WTC11 (cell line): ENCODE data around the gene CLEC3B. TPM values are rescaled to one million over a fixed set of nuclear protein-coding genes. Genes with fewer than 3 reads are reported as not detected.

ENCODE experiments used
- ATAC-seq: fragments of 200-7000 bp; cut with Tn5 transposase; 2 replicates; pipeline ENCODE4 v1.10.0; 2021; ENCODE audit warnings: mild to moderate bottlenecking, moderate library complexity
- CTCF ChIA-PET: fragments of 300-600 bp; sonication (Branson Sonifier 250); formaldehyde crosslinking; loops from one replicate; lab custom pipeline; 2021; ENCODE audit warnings: antibody characterized with exemption; lab: Charles Lee
- POLR2A ChIA-PET: fragments of 350-600 bp; sonication (Branson Sonifier 250); formaldehyde crosslinking; loops from one replicate; lab custom pipeline; 2021; ENCODE audit warnings: antibody characterized with exemption; lab: Charles Lee
- DNase-seq: peaks from one replicate; pipeline ENCODE4 v3.0.0; 2021; ENCODE audit warnings: low spot score
- H3K27ac Mint-ChIP-seq: 2 replicates; pipeline ENCODE4 v1.8.0; 2021; ENCODE audit warnings: mixed read lengths
- H3K27me3 Mint-ChIP-seq: 2 replicates; pipeline ENCODE4 v1.8.0; 2021; ENCODE audit warnings: low read depth, mild to moderate bottlenecking, moderate library complexity, mixed read lengths
- H3K36me3 Mint-ChIP-seq: 2 replicates; pipeline ENCODE4 v1.8.0; 2021; ENCODE audit warnings: mixed read lengths
- H3K4me1 Mint-ChIP-seq: 2 replicates; pipeline ENCODE4 v1.8.0; 2022; ENCODE audit warnings: mixed read lengths
- H3K4me3 Mint-ChIP-seq: 2 replicates; pipeline ENCODE4 v1.8.0; 2021; ENCODE audit warnings: mild to moderate bottlenecking, moderate library complexity, mixed read lengths
- H3K9me3 Mint-ChIP-seq: 2 replicates; pipeline ENCODE4 v1.8.0; 2021; ENCODE audit warnings: mixed read lengths
- ELF4 ChIP-seq: sonication (generic); formaldehyde crosslinking; IDR thresholded peaks from 2 replicates; pipeline ENCODE4 v1.8.1; 2022; ENCODE audit warnings: low read depth, mild to moderate bottlenecking, moderate library complexity, missing genetic modification reagents
- ESRRA ChIP-seq: sonication (generic); formaldehyde crosslinking; IDR thresholded peaks from 2 replicates; pipeline ENCODE4 v1.8.1; 2022; ENCODE audit warnings: mild to moderate bottlenecking, missing genetic modification reagents, borderline replicate concordance
- FOXK1 ChIP-seq: sonication (generic); formaldehyde crosslinking; IDR thresholded peaks from 2 replicates; pipeline ENCODE4 v1.8.0; 2022; ENCODE audit warnings: mild to moderate bottlenecking, moderate library complexity, missing genetic modification reagents
- GABPB1 ChIP-seq: sonication (generic); formaldehyde crosslinking; IDR thresholded peaks from 2 replicates; pipeline ENCODE4 v1.8.1; 2023; ENCODE audit warnings: mild to moderate bottlenecking, missing genetic modification reagents
- KAT7 ChIP-seq: sonication (generic); formaldehyde crosslinking; IDR thresholded peaks from 2 replicates; pipeline ENCODE4 v1.8.1; 2023; ENCODE audit warnings: missing genetic modification reagents, mild to moderate bottlenecking, borderline replicate concordance
- MAX ChIP-seq: sonication (generic); formaldehyde crosslinking; IDR thresholded peaks from 2 replicates; pipeline ENCODE4 v1.8.0; 2022; ENCODE audit warnings: mild to moderate bottlenecking, missing genetic modification reagents
- MYBL2 ChIP-seq: sonication (generic); formaldehyde crosslinking; IDR thresholded peaks from 2 replicates; pipeline ENCODE4 v1.8.1; 2023; ENCODE audit warnings: mild to moderate bottlenecking, moderate library complexity, missing genetic modification reagents
- NR2C2 ChIP-seq: sonication (generic); formaldehyde crosslinking; IDR thresholded peaks from 2 replicates; pipeline ENCODE4 v1.8.0; 2022; ENCODE audit warnings: mild to moderate bottlenecking, missing genetic modification reagents
- NR3C1 ChIP-seq: sonication (generic); formaldehyde crosslinking; conservative IDR thresholded peaks from 2 replicates; pipeline ENCODE4 v1.8.1; 2023; ENCODE audit warnings: low read depth, mild to moderate bottlenecking, missing genetic modification reagents
- PRDM15 ChIP-seq: sonication (generic); formaldehyde crosslinking; IDR thresholded peaks from 2 replicates; pipeline ENCODE4 v1.8.0; 2022; ENCODE audit warnings: missing genetic modification reagents
- RELA ChIP-seq: sonication (generic); formaldehyde crosslinking; IDR thresholded peaks from 2 replicates; pipeline ENCODE4 v1.8.1; 2022; ENCODE audit warnings: missing genetic modification reagents, mild to moderate bottlenecking, borderline replicate concordance
- RORB ChIP-seq: fragments of 250-450 bp; sonication (Bioruptor Pico); IDR thresholded peaks from 2 replicates; pipeline ENCODE4 v1.9.0; 2021; ENCODE audit warnings: mild to moderate bottlenecking
- ZBTB21 ChIP-seq: sonication (generic); formaldehyde crosslinking; IDR thresholded peaks from 2 replicates; pipeline ENCODE4 v1.8.1; 2023; ENCODE audit warnings: mild to moderate bottlenecking, missing genetic modification reagents, borderline replicate concordance
- ZBTB43 ChIP-seq: sonication (generic); formaldehyde crosslinking; IDR thresholded peaks from 2 replicates; pipeline ENCODE4 v1.8.1; 2023; ENCODE audit warnings: mild to moderate bottlenecking, missing genetic modification reagents
- ZNF232 ChIP-seq: sonication (generic); formaldehyde crosslinking; IDR thresholded peaks from 2 replicates; pipeline ENCODE4 v1.8.0; 2022; ENCODE audit warnings: mild to moderate bottlenecking, missing genetic modification reagents
- ZNF423 ChIP-seq: fragments of 250-450 bp; sonication (Bioruptor Pico); IDR thresholded peaks from 2 replicates; pipeline ENCODE4 v2.1.2; 2022; ENCODE audit warnings: mild to moderate bottlenecking, moderate library complexity
- total RNA-seq: library from RNA; stranded (reverse); gene quantifications from 3 replicates; pipeline ENCODE4 v1.2.3, GENCODE V29; 2021
- TF ChIP-seq, protein P1 (sequence below): sonication (generic); formaldehyde crosslinking; conservative IDR thresholded peaks from 2 replicates; pipeline ENCODE4 v1.8.1; 2022; ENCODE audit warnings: mild to moderate bottlenecking, missing genetic modification reagents
- TF ChIP-seq, protein P2 (sequence below): fragments of 250-450 bp; sonication (Bioruptor Pico); IDR thresholded peaks from 2 replicates; pipeline ENCODE4 v2.1.2; 2022; ENCODE audit warnings: mild to moderate bottlenecking, moderate library complexity
- TF ChIP-seq, protein P3 (sequence below): sonication (generic); formaldehyde crosslinking; IDR thresholded peaks from 2 replicates; pipeline ENCODE4 v1.8.1; 2023; ENCODE audit warnings: mild to moderate bottlenecking, moderate library complexity, missing genetic modification reagents
- TF ChIP-seq, protein P4 (sequence below): sonication (generic); formaldehyde crosslinking; IDR thresholded peaks from 2 replicates; pipeline ENCODE4 v1.8.1; 2022; ENCODE audit warnings: low read depth, missing genetic modification reagents, borderline replicate concordance

The CLEC3B gene
- total RNA-seq, 1 experiment from 2014 or later = 0.81 TPM

DNA sequence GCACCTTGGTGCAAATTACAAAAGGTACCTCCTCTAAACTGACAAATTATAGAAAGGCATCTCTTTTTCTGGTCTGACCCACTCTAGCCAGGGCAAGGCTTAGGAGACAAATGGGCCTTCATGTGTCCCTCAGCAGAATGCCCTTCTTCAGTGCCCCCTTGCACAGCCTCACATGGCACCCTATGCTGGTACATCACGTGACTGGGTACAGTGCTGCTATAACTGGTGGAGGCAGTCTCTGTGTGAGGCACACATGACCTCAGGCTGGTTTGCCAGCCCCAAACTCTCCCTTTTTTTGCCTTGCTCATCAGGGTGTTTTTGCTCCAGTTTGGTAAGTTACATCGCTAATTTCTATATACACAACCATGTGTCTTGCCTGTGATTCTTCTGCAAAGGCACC lies 3.1 kb downstream of the CLEC3B start (continued):
- TF ChIP-seq ZNF232 (CRISPR knock-in tag) (no peak), ZBTB21 (CRISPR knock-in tag) (no peak), ZNF423 (no peak)
- TF ChIP-seq, protein P1, sequence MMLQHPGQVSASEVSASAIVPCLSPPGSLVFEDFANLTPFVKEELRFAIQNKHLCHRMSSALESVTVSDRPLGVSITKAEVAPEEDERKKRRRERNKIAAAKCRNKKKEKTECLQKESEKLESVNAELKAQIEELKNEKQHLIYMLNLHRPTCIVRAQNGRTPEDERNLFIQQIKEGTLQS = no peak
- TF ChIP-seq, protein P2, sequence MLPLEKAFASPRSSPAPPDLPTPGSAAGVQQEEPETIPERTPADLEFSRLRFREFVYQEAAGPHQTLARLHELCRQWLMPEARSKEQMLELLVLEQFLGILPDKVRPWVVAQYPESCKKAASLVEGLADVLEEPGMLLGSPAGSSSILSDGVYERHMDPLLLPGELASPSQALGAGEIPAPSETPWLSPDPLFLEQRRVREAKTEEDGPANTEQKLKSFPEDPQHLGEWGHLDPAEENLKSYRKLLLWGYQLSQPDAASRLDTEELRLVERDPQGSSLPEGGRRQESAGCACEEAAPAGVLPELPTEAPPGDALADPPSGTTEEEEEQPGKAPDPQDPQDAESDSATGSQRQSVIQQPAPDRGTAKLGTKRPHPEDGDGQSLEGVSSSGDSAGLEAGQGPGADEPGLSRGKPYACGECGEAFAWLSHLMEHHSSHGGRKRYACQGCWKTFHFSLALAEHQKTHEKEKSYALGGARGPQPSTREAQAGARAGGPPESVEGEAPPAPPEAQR (CRISPR knock-in tag) = no peak

GRCh38 chr3:45029661-45030060 lies 3.6 kb downstream of the CLEC3B start:
- Mint-ChIP-seq H3K36me3 (no peaks in the 10 kb centered on the region), H3K4me3 (no peak overlapping the region), H3K27ac (no peak overlapping the region), H3K9me3 (no peaks in the 10 kb centered on the region), H3K4me1 (peaks cover under 1% of the 10 kb centered on the region; the same call in 1 of the 2 replicates), H3K27me3 (peaks cover 48% of the 10 kb centered on the region)
- DNase-seq = no peak
- TF ChIP-seq MYBL2 (CRISPR knock-in tag) (no peak), KAT7 (CRISPR knock-in tag) (no peak), GABPB1 (CRISPR knock-in tag) (no peak), FOXK1 (no peak), RORB (no peak), NR2C2 (CRISPR knock-in tag) (no peak), MAX (CRISPR knock-in tag) (no peak)
- ChIA-PET POLR2A (no interaction called here), CTCF (interaction anchor here (0.8 kb wide), 1 partner anchor 181 kb away, joined by 3 read pairs; no protein-coding TSS in a partner anchor)
- ATAC-seq = no peak

- POLR2A ChIA-PET = no interaction called here
- DNase-seq = no peak
- CTCF ChIA-PET = interaction anchor here (0.7 to 1.3 kb wide), 2 partner anchors 9 to 39 kb away, joined by 3 to 5 read pairs; no protein-coding TSS in a partner anchor
- Mint-ChIP-seq H3K4me3 (no peak overlapping the region), H3K36me3 (no peaks in the 10 kb centered on the region), H3K27me3 (peaks cover 57% of the 10 kb centered on the region), H3K27ac (no peak overlapping the region), H3K4me1 (peaks cover 12% of the 10 kb centered on the region), H3K9me3 (no peaks in the 10 kb centered on the region)
- ATAC-seq = no peak
- TF ChIP-seq ESRRA (no peak), FOXK1 (no peak), PRDM15 (CRISPR knock-in tag) (no peak), RELA (CRISPR knock-in tag) (no peak), ZNF232 (CRISPR knock-in tag) (no peak), NR3C1 (CRISPR knock-in tag) (no peak), ZBTB43 (CRISPR knock-in tag) (no peak), ELF4 (no peak)
- TF ChIP-seq, protein P3, sequence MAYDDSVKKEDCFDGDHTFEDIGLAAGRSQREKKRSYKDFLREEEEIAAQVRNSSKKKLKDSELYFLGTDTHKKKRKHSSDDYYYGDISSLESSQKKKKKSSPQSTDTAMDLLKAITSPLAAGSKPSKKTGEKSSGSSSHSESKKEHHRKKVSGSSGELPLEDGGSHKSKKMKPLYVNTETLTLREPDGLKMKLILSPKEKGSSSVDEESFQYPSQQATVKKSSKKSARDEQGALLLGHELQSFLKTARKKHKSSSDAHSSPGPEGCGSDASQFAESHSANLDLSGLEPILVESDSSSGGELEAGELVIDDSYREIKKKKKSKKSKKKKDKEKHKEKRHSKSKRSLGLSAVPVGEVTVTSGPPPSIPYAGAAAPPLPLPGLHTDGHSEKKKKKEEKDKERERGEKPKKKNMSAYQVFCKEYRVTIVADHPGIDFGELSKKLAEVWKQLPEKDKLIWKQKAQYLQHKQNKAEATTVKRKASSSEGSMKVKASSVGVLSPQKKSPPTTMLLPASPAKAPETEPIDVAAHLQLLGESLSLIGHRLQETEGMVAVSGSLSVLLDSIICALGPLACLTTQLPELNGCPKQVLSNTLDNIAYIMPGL (CRISPR knock-in tag) = no peak
- TF ChIP-seq, protein P4, sequence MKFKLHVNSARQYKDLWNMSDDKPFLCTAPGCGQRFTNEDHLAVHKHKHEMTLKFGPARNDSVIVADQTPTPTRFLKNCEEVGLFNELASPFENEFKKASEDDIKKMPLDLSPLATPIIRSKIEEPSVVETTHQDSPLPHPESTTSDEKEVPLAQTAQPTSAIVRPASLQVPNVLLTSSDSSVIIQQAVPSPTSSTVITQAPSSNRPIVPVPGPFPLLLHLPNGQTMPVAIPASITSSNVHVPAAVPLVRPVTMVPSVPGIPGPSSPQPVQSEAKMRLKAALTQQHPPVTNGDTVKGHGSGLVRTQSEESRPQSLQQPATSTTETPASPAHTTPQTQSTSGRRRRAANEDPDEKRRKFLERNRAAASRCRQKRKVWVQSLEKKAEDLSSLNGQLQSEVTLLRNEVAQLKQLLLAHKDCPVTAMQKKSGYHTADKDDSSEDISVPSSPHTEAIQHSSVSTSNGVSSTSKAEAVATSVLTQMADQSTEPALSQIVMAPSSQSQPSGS (CRISPR knock-in tag) = no peak
Measured at GRCh38 chr3:45031531-45031930, 5.4 kb downstream of the CLEC3B start.
